T-helper 22 cell (primary cell): ENCODE results near the gene FBXO28.
"Not testable (repeated sequence)": the region's sequence is repeated elsewhere in the genome, so short reads cannot be mapped to it uniquely, and the experiment has no call there.

Experiments used
- DNase-seq: peaks from one replicate; pipeline ENCODE4 v3.0.0-alpha.2; 2020; ENCODE audit warnings: low read depth

Gene FBXO28

DNA sequence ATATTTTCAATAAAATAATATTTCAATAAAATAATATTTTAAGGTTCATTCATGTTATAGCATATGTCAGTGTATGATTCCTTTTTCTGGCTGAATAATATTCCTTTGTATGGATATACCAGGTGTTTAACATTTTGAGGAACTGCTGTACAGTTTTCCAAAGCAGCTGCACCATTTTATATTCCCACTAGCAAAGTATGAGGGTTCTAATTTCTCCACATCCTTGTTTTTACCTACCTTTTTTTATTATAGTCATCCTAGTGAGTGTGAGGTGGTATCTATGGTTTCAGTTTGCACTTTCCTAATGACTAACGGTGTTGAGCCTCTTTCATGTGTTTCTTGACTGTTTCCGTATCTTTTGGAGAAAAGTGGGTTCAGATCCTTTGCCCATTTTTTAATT lies 74.4 kb downstream of the FBXO28 start:
- no peak for DNase-seq

DNA sequence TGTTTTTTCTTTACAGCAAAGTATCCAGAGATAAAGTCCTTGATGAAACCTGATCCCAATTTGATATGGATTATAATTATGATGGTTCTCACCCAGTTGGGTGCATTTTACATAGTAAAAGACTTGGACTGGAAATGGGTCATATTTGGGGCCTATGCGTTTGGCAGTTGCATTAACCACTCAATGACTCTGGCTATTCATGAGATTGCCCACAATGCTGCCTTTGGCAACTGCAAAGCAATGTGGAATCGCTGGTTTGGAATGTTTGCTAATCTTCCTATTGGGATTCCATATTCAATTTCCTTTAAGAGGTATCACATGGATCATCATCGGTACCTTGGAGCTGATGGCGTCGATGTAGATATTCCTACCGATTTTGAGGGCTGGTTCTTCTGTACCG lies 75.7 kb downstream of the FBXO28 start:
- no peak for DNase-seq

DNA sequence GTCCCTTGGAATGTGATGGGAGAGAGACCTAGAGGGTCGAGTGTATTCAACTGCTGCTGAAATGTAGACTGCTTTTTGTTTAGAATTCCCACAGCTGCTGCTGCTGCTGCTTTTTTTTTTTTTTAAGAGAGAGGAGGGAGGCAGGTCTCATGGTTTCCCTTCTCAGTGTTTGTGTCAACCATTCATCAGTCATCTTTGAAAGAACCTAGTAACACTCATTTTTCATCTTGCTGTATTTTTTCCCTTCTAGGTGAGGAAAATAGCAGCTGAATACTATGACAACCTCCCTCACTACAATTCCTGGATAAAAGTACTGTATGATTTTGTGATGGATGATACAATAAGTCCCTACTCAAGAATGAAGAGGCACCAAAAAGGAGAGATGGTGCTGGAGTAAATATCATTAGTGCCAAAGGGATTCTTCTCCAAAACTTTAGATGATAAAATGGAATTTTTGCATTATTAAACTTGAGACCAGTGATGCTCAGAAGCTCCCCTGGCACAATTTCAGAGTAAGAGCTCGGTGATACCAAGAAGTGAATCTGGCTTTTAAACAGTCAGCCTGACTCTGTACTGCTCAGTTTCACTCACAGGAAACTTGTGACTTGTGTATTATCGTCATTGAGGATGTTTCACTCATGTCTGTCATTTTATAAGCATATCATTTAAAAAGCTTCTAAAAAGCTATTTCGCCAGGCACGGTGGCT lies 78.3 kb downstream of the FBXO28 start:
- DNase-seq: no peak

DNA sequence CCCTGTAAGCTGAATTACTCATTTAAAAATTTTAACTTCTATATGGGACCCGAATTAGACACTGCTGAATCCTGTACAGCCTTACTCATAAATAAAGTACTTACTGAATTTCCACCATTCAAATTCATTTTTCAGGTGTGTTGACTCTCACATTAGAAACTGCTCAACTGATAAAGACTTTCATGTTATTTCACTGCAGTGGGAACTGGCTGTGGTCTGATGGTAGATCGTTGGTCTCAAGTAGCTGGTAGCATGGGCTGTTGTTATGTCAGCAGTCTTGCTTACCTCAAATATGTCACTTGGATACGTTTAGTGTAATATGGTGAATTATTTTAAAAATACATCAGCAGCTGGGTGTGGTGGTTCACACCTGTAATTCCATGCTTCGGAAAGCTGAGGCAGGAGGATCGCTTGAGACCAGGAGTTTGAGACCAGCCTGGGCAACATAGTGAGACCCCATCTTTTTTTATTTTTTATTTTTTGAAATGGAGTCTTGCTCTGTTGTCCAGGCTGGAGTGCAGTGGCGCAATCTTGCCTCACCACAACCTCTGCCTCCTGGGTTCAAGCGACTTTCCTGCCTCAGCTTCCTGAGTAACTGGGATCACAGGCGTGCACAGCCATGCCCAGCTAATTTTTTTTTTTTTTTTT lies 79.5 kb downstream of the FBXO28 start:
- DNase-seq: no peak

DNA sequence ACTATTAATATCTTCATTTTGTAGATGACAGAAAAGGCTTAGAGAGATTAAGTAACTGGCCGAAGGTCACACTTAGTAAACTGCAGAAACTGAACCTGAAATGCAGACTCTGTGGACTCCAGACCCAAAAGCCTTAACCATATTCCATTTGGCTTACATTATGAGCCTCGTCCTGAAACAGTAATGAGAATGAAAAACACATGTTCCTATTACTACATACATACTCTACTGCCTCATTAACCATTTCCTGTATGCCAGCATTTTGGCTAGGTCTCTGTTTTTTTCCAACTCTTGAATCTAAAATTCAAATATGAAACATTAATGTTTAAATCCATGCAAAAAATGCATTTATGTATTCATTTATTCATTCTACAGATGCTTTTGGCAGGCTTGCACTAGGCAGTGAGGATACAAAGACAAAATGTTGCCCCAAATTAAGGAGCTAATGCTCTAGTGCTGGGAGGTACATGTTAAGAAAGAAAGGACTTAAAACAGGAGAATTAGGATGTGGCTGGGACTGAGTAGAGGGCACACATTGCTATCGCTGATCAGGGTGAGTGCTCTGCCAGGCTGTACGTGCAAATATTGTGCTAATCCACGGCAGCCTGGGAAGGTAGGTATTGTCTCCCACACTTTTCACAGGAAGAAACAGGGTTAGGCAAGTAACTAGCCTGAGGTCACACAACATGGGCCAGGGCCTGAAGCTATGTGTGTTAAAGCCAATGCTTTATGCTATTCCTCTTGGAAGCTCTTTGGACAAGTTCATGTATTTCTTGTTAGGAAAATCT lies 83.1 kb downstream of the FBXO28 start:
- DNase-seq: no peak

DNA sequence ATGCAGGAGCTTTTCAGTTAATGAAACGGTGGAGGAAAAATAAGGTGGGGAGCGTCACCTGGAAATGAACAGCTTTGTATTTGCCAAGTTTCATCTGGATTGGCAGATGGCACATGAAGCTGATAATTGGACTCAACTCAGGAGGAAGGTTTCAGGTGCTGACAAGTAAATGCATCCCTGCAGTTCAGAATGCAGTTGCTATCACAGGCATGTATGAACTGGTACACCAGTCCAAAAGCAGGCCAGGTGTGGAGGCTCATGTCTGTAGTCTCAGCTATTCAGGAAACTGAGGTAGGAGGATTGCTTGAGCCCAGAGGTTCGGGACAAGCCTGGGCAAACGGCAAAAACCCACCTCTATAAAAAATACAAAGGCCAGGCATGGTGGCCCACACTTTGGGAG lies 84.7 kb downstream of the FBXO28 start:
- DNase-seq: no peak

DNA sequence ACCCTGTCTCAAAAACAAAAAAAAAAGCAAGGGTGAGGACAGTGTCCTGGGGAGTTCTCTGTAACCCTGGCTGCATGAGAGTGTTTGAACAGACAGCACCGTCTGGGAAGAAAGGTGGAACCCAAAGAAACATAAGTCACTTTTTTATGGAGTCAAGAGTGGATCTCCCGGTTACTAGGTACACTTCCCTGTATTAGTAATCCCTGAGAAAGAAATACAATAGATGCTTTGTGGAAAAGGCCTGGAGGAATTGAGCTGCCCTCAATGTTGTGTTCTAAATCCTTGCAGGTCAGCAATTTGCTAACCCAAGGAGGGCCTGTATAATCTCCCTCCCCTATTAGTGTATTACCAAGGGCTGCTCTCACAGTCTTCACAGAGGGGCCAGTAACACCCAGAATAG lies 85.8 kb downstream of the FBXO28 start:
- DNase-seq: no peak

DNA sequence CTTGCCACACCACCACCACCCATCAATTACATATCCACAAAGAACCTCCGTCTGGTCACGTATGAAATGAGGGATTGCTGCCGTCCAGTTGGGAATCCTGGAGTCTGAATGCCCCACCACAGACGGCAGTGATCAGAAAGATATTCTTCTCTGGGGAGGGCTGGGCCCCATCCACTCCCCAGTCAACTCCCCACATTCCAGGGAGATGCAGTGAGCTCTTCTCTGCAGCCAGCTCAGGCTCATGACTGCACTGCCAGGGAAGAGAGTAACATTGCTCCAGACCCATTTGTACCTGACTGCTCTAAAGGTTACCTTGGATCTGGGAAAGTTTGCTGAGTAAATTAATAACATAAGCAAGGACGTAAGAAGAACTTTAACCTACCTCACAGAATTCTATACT lies 87.5 kb downstream of the FBXO28 start:
- no peak for DNase-seq

DNA sequence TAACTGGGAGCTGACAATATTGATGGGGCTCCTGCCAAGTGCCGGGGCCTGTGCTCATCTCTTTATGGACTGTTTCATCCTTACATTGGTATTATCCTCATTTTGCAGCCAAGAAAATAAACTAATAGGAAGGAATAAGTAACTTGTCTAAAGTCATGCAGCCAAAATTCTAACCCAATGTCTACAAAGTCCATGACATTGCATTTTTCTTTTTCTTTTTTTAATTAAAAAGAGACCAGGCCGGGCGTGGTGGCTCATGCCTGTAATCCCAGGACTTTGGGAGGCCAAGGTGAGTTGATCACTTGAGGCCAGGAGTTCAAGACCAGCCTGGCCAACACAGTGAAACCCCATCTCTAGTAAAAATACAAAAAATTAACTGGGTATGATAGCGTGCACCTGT lies 87.9 kb downstream of the FBXO28 start:
- DNase-seq: no peak

DNA sequence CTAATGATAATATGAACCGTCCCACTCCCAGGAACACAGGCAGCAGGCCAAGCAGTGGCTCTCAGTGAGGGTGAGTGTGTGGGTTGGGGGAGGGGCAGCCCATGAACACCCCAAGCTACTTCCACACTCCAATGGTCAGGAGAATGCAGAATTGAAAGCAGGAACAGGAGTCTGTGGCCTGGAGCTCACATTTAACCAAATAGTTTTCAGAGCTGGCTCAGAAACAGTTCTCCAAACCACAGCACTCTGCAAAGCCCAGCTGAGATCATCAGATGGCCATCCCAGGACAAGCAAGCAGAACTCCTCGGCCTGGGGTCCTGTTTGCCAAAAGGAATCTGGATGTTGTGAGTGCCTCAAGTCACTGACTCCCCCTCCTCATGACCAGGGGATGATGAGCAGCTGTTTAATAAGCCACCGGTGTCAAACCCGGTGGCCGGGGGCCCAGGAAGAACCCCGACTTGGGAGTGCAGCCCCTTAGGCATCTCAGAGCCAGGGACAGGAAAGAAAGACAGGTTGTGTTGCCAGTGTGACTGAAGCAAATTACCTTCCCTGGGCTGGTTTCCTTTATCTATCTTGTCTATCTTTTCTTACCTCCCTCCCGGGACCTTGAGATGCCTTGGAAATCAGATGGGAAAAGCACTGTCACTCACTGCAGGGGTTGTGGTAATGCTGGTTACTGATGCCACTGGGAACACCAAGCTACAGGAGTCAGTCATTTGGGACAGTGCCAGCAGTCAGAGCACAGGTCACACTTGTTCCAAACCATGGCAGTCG lies 89.5 kb downstream of the FBXO28 start:
- no peak for DNase-seq

DNA sequence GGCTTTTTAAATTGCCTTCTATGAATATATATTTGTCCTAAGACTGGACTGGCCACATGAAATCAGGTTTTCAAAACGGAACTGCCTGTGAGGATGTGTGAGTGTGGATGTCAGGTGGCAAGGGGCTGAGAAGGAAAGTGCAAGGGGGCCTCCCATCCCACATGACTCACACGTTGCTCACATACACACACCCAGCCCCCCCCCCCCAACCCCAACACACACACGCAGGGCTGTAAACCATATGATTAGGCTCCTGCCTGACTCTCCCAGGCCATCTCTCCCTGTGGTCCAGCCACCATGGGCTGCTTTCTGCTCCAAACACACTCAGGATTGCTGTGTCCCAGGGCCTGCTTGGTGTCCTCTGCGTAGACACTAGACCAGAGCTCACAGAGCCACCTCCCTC lies 91.5 kb downstream of the FBXO28 start:
- DNase-seq: no peak

DNA sequence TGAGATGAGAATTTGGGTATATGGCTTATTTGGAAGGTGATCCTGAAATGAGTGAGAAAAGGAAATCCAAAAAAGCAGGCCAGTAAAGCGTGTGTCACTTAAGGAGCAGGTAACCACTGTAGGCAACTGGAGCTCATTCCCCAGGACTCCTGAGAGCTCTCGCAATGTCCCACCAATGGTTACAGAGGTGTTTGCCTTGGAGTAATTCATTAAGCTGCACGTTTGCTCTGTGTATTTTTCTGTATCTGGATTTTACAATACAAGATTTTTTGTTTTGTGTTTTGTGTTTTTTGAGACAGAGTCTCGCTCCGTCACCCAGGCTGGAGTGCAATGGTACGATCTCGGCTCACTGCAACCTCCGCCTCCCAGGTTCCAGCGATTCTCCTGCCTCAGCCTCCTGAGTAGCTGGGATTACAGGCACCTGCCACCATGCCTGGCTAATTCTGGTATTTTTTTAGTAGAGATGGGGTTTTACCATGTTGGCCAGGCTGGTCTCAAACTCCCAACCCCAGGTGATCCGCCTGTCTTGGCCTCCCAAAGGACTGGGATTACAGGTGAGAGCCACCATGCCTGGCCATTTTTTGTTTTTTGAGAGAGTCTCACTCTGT lies 92.1 kb downstream of the FBXO28 start:
- not testable (repeated sequence) for DNase-seq

DNA sequence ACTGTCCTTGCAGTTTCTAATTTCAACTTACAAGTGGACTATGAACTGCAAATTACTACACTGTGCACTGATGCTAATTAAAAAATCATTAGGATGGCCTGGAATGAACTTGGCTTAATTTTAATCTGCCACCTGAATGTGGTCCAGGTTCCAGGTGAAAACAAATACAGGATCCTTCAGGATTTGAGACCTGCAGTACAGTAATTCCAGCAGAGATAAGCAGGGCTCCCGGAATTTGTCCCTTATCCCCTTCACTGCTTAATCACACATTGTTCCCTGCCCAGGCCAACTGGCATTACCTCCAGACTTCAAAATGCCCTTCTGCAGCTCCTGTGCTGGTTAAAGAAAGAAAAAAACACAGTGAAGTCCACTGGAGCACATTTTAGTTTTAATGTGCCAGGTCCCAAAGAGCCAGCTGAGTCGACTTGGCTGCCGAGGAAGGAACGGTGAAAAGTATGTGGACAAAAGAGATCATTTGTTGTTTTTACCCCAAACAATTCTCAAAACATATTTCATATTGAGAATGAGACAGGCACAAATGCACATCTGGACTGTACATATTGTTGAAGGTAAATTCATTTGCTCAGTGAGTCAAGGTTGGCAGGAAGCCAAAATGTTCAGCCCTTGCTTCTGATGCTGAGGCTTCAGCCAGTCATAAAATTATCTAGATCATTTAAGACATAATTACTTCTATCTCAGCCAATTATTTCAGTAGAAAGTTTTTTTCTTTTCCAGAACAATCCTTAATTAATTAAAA lies 97.5 kb downstream of the FBXO28 start:
- DNase-seq: no peak
